Measurements from ENCODE around the gene RTEL1. TPM values are rescaled to one million over a fixed set of nuclear protein-coding genes. Genes with fewer than 3 reads are reported as not detected.

Gene RTEL1
- total RNA-seq, 1 experiment from 2014 or later, result 58.0 TPM

GRCh38 chr20:63735859-63736718, 78.0 kb downstream of the RTEL1 start, which contains the start of gene LIME1 (continued):
- TF ChIP-seq ZBTB33 (IDR thresholded peaks at IDR 0.05; ENCODE audit: extremely low read depth, insufficient replicate concordance, low read length) (no peak), CBX3 (IDR thresholded peaks at IDR 0.05; ENCODE audit: low read depth) (no peak), EZH2 (IDR thresholded peaks at IDR 0.05) (no peak), MAX (IDR thresholded peaks at IDR 0.05) (peak; percentile 89), CEBPB (IDR thresholded peaks at IDR 0.05; ENCODE audit: low read depth) (no peak), SIN3A (IDR thresholded peaks at IDR 0.05; ENCODE audit: low read depth) (0 out of 2 replicates have a peak, but pooled peaks have one; percentile 27), ATF3 (IDR thresholded peaks at IDR 0.05) (no peak), EGR1 (IDR thresholded peaks at IDR 0.05; ENCODE audit: low read depth) (no peak), ZNF274 (IDR thresholded peaks at IDR 0.05; ENCODE audit: low read depth, low read length) (no peak), JUND (IDR thresholded peaks at IDR 0.05) (no peak)

Measured in HCT116 (cell line).